GM19372 (cell line): ENCODE results near the gene PTEN.
"Not testable (repeated sequence)": the region's sequence is repeated elsewhere in the genome, so short reads cannot be mapped to it uniquely, and the experiment has no call there.

ENCODE experiments used
- ATAC-seq: cut with Tn5 transposase; IDR thresholded peaks from one replicate; pipeline ENCODE4 v1.9.1; 2021; ENCODE audit warnings: mild to moderate bottlenecking, low read depth, moderate library complexity; ENCODE audit not compliant: unreplicated experiment

PTEN gene

DNA sequence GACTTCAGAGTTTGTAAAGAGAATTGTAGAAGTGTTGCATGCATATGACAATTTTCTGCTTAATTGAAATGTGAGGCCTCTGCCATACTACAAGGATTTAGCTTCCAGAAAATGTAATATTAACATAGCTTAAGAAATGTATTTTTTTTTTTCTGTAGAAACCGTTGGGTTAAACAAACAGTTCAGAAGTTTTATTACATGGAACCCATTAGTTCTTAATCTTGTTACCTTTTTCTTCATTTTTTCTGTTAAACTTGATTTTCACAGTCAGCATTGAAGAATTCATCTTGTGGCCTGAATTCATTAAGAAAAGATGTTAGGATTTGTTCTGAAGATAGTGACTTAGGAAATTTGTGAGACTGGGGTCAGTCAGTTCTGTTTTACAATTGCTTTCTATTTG is 4.9 kb downstream of the PTEN start:
- no peak for ATAC-seq

DNA sequence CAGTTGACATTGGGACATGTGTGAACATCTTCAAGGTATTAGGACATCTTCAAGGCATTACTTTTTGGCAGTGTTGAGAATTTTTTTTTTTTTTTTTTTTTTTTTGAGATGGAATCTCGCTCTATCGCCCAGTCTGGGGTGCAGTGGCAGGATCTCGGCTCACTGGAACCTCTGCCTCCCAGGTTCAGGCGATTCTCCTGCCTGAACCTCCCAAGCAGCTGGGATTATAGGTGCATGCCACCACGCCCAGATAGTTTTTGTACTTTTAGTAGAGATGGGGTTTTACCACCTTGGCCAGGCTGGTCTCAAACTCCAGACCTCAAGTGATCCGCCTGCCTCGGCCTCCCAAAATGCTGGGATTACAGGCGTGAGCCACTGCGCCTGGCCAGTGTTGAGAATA is 5.7 kb downstream of the PTEN start:
- ATAC-seq = not testable (repeated sequence)

GRCh38 chr10:87869773-87870551 is 6.5 kb downstream of the PTEN start:
- ATAC-seq = no peak

DNA sequence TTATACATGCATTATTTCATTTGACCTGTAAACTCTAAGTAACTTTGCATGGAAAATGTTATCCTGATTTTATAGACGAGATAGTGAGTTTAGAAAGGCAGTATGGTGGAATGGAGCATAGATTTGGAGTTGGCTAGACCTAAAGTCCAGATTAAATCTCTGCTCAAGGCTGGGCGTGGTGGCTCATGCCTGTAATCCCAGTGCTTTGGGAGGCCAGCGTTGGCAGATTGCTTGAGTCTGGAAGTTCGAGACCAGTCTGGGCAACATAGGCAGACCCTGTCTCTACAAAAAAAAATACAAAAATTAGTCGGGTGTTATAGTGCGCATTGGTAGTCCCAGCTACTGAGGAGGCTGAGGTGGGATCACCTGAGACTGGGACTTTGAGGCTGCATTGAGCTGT is 9.4 kb downstream of the PTEN start:
- no peak for ATAC-seq

DNA sequence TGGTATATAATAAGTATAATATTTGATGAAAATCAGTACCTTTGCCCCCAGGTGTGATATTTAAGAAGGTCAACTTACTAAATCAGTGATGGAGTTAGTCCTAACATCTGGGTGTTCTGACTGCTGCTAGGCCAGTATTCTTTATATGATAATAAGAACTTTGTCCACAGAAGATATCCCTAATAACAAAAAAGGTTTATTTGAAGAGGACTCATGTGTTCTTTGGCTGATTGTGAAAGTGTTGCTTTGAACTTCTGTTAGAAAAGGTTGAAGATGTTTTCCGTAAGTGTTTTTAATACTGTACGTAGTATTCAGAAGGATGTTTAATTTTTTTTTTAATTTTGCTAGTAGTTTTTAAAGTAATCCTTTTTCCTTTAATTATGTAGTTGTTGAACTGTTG is 10.2 kb downstream of the PTEN start:
- ATAC-seq = no peak

DNA sequence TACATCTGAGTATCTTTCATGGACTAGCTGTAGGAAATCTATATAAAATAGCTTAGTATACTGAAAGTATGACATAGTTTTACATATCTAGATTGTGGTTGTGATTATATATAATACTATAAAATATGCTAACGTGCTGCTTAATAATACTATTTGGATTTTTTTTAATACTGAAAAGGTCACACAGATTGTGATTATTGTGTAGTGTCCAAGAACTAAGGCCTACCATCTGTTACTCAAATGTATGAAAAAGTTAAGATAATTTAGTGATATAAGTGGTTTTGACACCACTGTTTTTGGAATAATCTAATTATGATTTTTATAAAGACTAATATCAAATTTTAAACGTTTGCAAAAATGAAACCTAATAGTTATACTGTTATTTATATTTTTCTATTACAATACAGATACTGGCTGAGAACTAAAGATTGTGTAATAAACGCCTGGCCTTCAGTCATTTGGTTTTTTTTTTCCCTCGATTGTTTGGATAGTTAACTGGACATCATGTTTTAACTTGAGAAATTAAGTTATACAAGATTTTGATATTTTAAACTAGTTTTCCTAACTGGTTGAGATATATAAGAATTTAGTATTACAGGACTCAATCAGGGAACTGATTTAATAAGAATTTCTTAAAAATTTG is 12.6 kb downstream of the PTEN start:
- ATAC-seq = no peak

DNA sequence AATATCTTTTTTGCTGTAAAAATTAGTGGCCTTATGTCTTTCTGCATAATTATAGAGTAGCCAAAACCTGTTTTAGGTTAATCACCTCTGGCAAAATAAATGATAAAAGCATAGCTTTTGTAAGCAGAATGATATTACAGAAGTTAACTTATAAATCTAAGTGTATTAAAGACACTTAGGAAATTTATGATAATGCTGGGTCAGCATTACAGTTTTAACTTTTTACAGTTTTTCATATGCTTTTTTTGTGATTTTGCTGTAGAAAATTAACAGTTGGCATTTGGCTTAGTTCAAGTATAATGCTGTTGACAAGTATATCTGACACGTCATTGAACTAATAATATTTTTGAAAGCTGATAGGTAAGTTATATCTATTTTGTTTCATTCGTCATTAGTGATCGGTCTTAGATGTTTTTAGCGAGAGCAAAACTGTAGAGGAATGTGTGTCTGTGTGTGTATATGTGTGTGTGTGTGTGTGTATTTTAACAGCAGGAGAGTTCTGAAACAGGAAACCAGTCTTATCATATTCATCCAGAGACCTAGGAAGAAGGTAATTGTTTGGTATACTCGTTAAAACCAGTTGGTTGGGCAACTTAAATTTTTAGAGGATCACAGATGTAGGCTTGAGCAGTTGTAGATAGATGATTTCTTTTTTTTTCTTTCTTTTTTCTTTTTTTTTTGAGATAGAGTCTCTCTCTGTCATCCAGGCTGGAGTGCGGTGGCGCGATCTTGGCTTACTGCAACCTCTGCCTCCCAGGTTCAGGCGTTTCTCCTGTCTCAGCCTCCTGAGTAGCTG is 15.4 kb downstream of the PTEN start:
- no peak for ATAC-seq

GRCh38 chr10:87880336-87880735 is 16.9 kb downstream of the PTEN start:
- ATAC-seq = no peak

DNA sequence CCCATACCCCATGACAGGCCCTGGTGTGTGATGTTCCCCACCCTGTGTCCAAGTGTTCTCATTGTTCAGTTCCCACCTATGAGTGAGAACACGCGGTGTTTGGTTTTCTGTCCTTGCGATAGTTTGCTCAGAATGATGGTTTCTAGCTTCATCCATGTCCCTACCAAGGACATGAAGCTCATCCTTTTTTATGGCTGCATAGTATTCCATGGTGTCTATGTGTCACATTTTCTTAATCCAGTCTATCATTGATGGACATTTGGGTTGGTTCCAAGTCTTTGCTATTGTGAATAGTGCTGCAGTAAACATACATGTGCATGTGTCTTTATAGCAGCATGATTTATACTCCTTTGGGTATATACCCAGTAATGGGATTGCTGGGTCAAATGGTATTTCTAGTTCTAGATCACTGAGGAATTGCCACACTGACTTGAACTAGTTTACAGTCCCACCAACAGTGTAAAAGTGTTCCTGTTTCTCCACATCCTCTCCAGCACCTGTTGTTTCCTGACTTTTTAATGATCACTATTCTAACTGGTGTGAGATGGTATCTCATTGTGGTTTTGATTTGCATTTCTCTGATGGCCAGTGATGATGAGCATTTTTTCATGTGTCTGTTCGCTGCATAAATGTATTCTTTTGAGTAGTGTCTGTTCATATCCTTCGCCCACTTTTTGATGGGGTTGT is 18.1 kb downstream of the PTEN start:
- not testable (repeated sequence) for ATAC-seq

DNA sequence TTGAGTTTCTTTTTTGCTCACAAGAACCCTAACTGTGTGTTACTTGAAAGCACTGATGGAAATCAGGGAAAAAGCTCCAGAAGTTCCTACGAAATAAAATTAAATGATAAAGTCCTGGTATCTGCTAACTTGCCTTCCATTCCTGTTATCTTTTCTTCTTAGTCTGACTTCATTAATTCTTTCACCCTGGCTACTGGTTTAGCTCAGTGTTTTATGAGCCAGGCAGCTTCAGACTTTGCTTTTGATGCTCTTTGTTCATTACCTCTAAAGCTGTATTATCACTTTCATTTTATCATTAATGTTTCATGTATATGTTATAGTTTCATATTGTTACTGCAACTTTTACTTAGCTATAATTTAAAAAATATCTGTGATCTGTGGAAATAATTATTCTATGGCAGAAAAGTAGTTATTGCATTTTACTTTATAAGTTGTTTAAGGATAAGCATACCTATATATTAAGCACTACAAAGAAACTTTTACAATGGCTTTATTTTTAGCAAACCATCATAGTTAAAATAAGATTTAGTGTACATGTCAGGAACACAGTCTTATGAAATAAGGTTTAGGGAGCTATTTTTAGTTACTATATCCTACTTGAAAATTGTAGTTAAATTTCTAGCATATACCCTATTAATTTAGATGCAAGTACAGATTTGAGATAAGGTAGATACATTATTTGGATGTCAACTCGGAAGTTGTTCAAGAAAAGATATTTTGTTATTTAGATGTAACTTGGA is 19.3 kb downstream of the PTEN start:
- ATAC-seq = no peak

DNA sequence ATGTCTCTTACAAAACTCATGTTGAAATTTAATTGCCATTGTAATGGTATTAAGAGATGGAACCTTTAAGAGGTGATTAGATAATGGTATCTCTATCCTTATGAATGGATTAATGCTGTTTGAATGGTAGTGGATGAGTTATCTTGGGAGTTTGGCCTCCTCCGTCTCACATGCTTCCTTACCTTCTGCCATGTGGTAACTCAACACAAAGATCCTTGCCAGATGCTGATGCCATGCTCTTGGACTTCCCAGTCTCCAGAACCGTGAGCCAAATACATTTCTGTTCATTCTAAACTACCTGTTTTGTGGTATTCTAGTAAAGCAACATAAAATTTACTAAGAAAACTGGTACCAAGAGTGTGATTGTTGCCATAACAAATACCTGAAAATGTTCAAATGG is 23.2 kb downstream of the PTEN start:
- ATAC-seq = no peak

DNA sequence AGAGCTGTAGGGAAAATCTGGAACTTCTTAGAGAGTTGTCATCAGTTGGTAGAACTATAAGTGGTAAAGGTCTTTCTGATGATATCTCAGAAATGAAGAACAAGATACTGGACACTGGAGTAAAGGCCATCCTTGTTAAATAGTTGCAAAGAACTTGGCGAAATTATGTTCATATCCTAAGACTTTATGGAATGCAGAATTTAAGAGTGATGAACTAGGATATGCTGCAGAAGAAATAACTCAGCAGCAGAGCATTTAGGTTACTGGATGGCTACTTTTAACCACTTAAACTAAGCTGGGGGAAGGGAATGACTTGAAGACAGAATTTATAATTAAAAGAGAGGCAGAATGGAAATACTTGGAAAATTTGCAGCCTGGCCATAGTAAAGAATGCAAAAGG is 23.7 kb downstream of the PTEN start:
- ATAC-seq = no peak

GRCh38 chr10:87887548-87888289 is 24.3 kb downstream of the PTEN start:
- no peak for ATAC-seq

DNA sequence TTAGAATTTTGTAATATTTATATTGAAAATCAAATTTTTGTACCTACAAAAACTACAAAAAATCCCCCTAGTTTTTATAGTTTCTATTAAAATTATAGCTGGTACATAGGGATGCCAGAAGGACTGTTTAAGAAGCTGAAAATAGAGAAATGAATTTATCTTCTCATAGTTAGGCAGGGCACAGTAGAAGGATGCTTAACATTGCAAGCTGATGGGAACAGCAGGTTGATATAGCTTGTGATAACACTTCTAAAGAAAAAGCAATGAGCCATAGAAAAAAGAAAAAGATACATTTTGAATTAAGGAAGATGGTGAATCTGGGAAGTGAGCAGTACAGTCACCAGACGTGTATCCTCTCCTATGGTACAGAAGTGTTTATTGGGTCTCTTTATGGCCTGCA is 32.0 kb downstream of the PTEN start:
- no peak for ATAC-seq

DNA sequence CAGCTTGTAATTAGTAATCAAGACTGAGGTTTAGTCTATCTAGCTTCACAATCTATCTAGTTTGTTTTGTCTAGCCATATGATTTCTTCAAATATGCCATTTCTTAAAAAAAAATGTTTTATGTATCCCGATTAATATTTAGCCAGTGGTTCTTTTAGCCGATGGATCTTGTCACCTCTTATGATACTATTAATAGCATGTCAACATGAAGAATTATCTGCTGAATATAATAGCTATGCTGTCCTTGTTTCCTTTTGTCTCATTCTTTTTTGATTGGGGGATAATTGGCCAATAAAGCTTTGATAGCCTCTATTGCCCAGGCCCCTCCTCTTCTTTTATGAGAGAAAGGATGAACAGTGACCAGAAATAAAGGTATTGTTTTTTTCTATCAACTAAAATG is 32.8 kb downstream of the PTEN start:
- ATAC-seq = no peak

DNA sequence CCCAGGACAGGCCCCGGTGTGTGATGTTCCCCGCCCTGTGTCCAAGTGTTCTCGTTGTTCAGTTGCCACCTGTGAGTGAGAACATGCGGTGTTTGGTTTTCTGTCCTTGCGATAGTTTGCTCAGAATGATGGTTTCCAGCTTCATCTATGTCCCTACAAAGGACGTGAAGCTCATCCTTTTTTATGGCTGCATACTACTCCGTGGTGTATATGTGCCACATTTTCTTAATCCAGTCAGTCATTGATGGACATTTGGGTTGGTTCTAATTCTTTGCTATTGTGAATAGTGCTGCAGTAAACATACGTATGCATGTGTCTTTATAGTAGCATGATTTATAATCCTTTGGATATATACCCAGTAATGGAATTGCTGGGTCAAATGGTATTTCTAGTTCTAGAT is 34.5 kb downstream of the PTEN start:
- ATAC-seq = not testable (repeated sequence)

DNA sequence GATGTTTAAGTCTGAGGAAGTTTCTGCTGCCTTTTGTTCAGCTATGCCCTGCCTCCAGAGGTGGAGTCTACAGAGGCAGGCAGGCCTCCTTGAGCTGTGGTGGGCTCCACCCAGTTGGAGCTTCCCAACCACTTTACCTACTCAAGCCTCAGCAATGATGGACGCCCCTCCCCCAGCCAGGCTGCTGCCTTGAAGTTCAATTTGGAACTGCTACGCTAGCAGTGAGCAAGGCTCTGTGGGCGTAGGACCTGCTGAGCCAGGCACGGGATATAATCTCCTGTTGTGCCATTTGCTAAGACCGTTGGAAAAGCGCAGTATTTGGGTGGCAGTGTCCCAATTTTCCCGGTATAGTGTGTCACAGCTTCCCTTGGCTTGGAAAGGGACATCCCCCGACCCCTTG is 40.0 kb downstream of the PTEN start:
- not testable (repeated sequence) for ATAC-seq

DNA sequence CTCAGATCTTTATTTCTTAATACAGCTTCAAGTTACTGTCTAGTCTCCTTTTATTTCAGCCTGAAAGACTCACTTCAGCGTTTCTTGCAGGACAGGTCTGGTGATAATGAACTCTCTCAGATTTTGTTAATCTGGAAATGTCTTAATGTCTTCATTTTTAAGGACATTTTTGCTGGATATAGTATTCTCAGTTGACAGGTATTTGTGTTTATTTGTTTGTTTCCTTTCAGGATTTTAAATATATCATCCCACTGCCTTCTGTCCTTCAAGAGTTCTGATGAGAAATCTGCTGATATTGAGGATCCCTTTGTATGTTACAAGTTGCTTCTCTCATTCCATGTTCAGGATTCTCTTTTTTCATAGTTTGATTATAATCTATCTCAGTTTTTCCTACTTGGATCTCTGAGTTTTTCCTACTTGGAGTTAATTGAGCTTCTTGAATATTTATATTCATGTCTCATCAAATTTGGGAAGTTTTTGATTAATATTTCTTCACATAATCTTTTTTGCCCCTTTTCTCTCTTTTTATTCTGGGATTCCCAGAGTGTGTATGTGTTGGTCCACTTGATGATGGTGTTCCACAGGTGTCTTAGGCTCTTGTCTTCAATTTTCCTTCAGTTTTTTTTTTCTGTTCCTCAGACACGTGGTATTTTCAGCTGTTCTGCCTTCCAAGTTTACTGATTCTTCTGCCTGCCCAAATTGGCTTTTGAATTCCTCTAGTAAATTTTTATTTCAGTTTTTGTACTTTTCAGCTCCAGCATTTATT is 49.9 kb downstream of the PTEN start:
- ATAC-seq = no peak

- ATAC-seq = no peak
Measured at GRCh38 chr10:87915406-87915805, 52.0 kb downstream of the PTEN start.
